T-cell (primary cell): ENCODE results near the gene POLE. TPM values are rescaled to one million over a fixed set of nuclear protein-coding genes. Genes with fewer than 3 reads are reported as not detected.

Experiments used
- ATAC-seq, 4 experiments: fragments of 200-7000 bp in 3 of 4; fragments of 150-1000 bp in 1 of 4; cut with Tn5 transposase; replicated peaks in 1 of 4; 1 replicate in 3 of 4; 2 replicates in 1 of 4; pipeline ENCODE4 v1.10.0; 2021; ENCODE audit warnings: moderate library complexity in 3 of 4, mild to moderate bottlenecking in 2 of 4, moderate number of reproducible peaks in 1 of 4
- CTCF ChIA-PET, 2 donors: fragments of 300-600 bp; sonication (Branson Sonifier 250); formaldehyde crosslinking; loops; one replicate each; lab custom pipeline; 2022; ENCODE audit warnings: antibody characterized with exemption in 2 of 2; lab: Charles Lee
- POLR2A ChIA-PET, 2 donors: fragments of 300-600 bp; sonication (Branson Sonifier 250); formaldehyde crosslinking; loops; one replicate each; lab custom pipeline; 2022; ENCODE audit warnings: antibody characterized with exemption in 2 of 2; lab: Charles Lee
- DNase-seq, 35 experiments: peaks; one replicate each; pipeline versions ENCODE4 v3.0.0 to v3.0.0-alpha.2; 2013 to 2023
- H3K27ac ChIP-seq: one replicate; pipeline ENCODE4 v1.5.1; 2013; ENCODE audit warnings: low read length
- H3K27me3 ChIP-seq, 2 experiments: replicated peaks in 1 of 2; 1 replicate in 1 of 2; 2 replicates in 1 of 2; pipeline versions ENCODE4 v1.6.1 to v1.7.0; 2013; ENCODE audit warnings: low read length in 1 of 2, mixed read lengths in 1 of 2; ENCODE audit not compliant: control insufficient read depth in 2 of 2, insufficient read depth in 2 of 2; ENCODE audit errors: extremely low read depth in 1 of 2
- H3K36me3 ChIP-seq, 2 donors: 1 replicate in 1 of 2; 2 replicates in 1 of 2; pipeline versions ENCODE4 v1.6.1 to v1.7.0; 2013; ENCODE audit warnings: low read length in 1 of 2; ENCODE audit not compliant: control insufficient read depth in 2 of 2, insufficient read depth in 1 of 2; ENCODE audit errors: extremely low read depth in 1 of 2
- H3K4me1 ChIP-seq, 2 experiments: 1 replicate in 1 of 2; 2 replicates in 1 of 2; pipeline versions ENCODE4 v1.6.1 to v1.7.0; 2013; ENCODE audit warnings: low read length in 2 of 2, mixed read lengths in 1 of 2; ENCODE audit not compliant: insufficient read depth in 2 of 2, control insufficient read depth in 1 of 2; ENCODE audit errors: extremely low read depth in 1 of 2
- H3K4me3 ChIP-seq, 2 donors: 1 replicate in 1 of 2; 2 replicates in 1 of 2; pipeline versions ENCODE4 v1.5.1 to v1.7.0; 2013; ENCODE audit warnings: mild to moderate bottlenecking in 2 of 2, low read length in 1 of 2, moderate library complexity in 1 of 2; ENCODE audit not compliant: control insufficient read depth in 1 of 2; ENCODE audit errors: extremely low read depth in 1 of 2
- H3K9me3 ChIP-seq: 2 replicates; pipeline ENCODE4 v1.7.0; 2013
- H3K27ac Mint-ChIP-seq, 2 donors: one replicate each; pipeline ENCODE4 v1.8.0; 2020 to 2021; ENCODE audit warnings: mild to moderate bottlenecking in 2 of 2, mixed read lengths in 2 of 2
- H3K27me3 Mint-ChIP-seq, 2 donors: one replicate each; pipeline ENCODE4 v1.8.0; 2021 to 2022; ENCODE audit warnings: mixed read lengths in 2 of 2
- H3K36me3 Mint-ChIP-seq: one replicate; pipeline ENCODE4 v1.8.0; 2021; ENCODE audit warnings: mixed read lengths
- H3K4me1 Mint-ChIP-seq, 3 donors: one replicate each; pipeline ENCODE4 v1.8.0; 2020 to 2022; ENCODE audit warnings: mixed read lengths in 3 of 3, mild to moderate bottlenecking in 1 of 3
- H3K4me3 Mint-ChIP-seq, 3 donors: one replicate each; pipeline ENCODE4 v1.8.0; 2020 to 2022; ENCODE audit warnings: mild to moderate bottlenecking in 3 of 3, mixed read lengths in 3 of 3, moderate library complexity in 3 of 3
- H3K9me3 Mint-ChIP-seq, 3 donors: one replicate each; pipeline ENCODE4 v1.8.0; 2020 to 2022; ENCODE audit warnings: mixed read lengths in 3 of 3
- WGBS: methylation state at CpG from one replicate; pipeline ENCODE4 v1.1.5; 2013; ENCODE audit warnings: missing lambda C conversion rate; ENCODE audit not compliant: insufficient coverage; 5-methylcytosine and 5-hydroxymethylcytosine counted together
- total RNA-seq, 35 experiments: library from RNA in 6 of 35; stranded (reverse) in 6 of 35; fragments of 120-200 nt in 1 of 35; gene quantifications; one replicate each; pipeline versions ENCODE4 v1.2.1 to v1.2.4 and lab custom pipeline; 2013 to 2026

The POLE gene
- total RNA-seq = 10 to 100 TPM; 43.6 to 70.4 (median 66.1) TPM
- total RNA-seq (2013) = 30.3 TPM
- 51.1 to 168 (median 80.1) reads per million in 29 experiments for total RNA-seq (lab: John Stamatoyannopoulos, UW)

GRCh38 chr12:132687211-132688164, at the start of gene POLE, which contains the start of gene PXMP2:
Gene POLE, minus strand, starts transcription at chr12:132687342. Its CDS starts 27 bp downstream, at chr12:132687315.
Gene PXMP2, plus strand, starts transcription at chr12:132687587. Its CDS starts 84 bp downstream, at chr12:132687671.
- peak; percentile 94 to 97 (median 95) for ATAC-seq

GRCh38 chr12:132736913-132737312, 49.8 kb upstream of the POLE start:
- ATAC-seq (no peak), DNase-seq (no peak)
- CTCF ChIA-PET = interaction anchor here in 1 of 2 donors (0.6 kb wide), 1 partner anchor 15 kb away, joined by 3 read pairs; no protein-coding TSS in a partner anchor
- Histone ChIP-seq H3K27me3 (no peaks in the 10 kb centered on the region), H3K4me1 (no peaks in the 10 kb centered on the region), H3K4me3 (no peak overlapping the region), H3K9me3 (no peaks in the 10 kb centered on the region), H3K27ac (no peak overlapping the region), H3K36me3 (peaks cover 17 to 89% of the 10 kb centered on the region in 2 donors)
- H3K4me3 Mint-ChIP-seq = no peak overlapping the region
- peaks cover 59% of the 10 kb centered on the region for H3K36me3 Mint-ChIP-seq
- POLR2A ChIA-PET = no interaction called here
- H3K9me3 Mint-ChIP-seq = no peaks in the 10 kb centered on the region
- H3K4me1 Mint-ChIP-seq = peaks cover 2 to 5% (median 2%) of the 10 kb centered on the region in 3 donors
- H3K27ac Mint-ChIP-seq = no peak overlapping the region
- no peaks in the 10 kb centered on the region for H3K27me3 Mint-ChIP-seq
- 98% methylated on average over 14 of the region's 15 CpGs for WGBS

More at GRCh38 chr12:132687211-132688164, at the start of gene POLE, which contains the start of gene PXMP2:
- no peaks in the 10 kb centered on the region for H3K27me3 Mint-ChIP-seq
- H3K9me3 Mint-ChIP-seq = no peaks in the 10 kb centered on the region
- peak; percentile 86 to 96 (median 92) for DNase-seq
- H3K4me1 Mint-ChIP-seq = peaks cover 0 to 32% (median 22%) of the 10 kb centered on the region in 3 donors
- H3K9me3 ChIP-seq = no peaks in the 10 kb centered on the region
- H3K27ac Mint-ChIP-seq = no peak within 1 kb of the TSS
- peaks cover 0 to 2% of the 10 kb centered on the region in 2 experiments for H3K27me3 ChIP-seq
- peak within 1 kb of the TSS; percentile 39 to 51 for H3K4me3 ChIP-seq
- no peak within 1 kb of the TSS for H3K27ac ChIP-seq
- under 1% methylated on average over 124 of the region's 134 CpGs for WGBS
- no peaks in the 10 kb centered on the region for H3K36me3 ChIP-seq
- POLR2A ChIA-PET = no interaction called here
- peaks cover 0 to 20% of the 10 kb centered on the region in 2 experiments for H3K4me1 ChIP-seq
- CTCF ChIA-PET = interaction anchor here in 1 of 2 donors (0.6 kb wide), 1 partner anchor 501 kb away, joined by 4 read pairs; no protein-coding TSS in a partner anchor
- H3K36me3 Mint-ChIP-seq = no peaks in the 10 kb centered on the region
- peak within 1 kb of the TSS; percentile 73 to 83 (median 78) for H3K4me3 Mint-ChIP-seq

- H3K27ac ChIP-seq = no peak overlapping the region
- Mint-ChIP-seq H3K36me3 (peaks cover 61% of the 10 kb centered on the region), H3K9me3 (no peaks in the 10 kb centered on the region), H3K4me3 (no peak overlapping the region), H3K27ac (no peak overlapping the region), H3K4me1 (peaks cover 0 to 8% (median 3%) of the 10 kb centered on the region in 3 donors), H3K27me3 (no peaks in the 10 kb centered on the region)
- no peaks in the 10 kb centered on the region for H3K9me3 ChIP-seq
- H3K27me3 ChIP-seq = no peaks in the 10 kb centered on the region
- no peak overlapping the region for H3K4me3 ChIP-seq
- ATAC-seq = no peak
- ChIA-PET POLR2A (interaction anchor here in 1 of 2 donors (0.6 kb wide), 1 partner anchor 11 kb away, joined by 3 read pairs; no protein-coding TSS in a partner anchor), CTCF (no interaction called here)
- H3K36me3 ChIP-seq = peaks cover 21 to 89% of the 10 kb centered on the region in 2 donors
- WGBS = 96% methylated on average over 7 of the region's 12 CpGs
- DNase-seq = no peak
- no peaks in the 10 kb centered on the region for H3K4me1 ChIP-seq
Measured at GRCh38 chr12:132736378-132736777, 49.2 kb upstream of the POLE start.

- Mint-ChIP-seq H3K36me3 (peaks cover 64% of the 10 kb centered on the region), H3K4me1 (peaks cover 0 to 8% (median 3%) of the 10 kb centered on the region in 3 donors), H3K27ac (no peak overlapping the region), H3K27me3 (no peaks in the 10 kb centered on the region), H3K9me3 (no peaks in the 10 kb centered on the region), H3K4me3 (no peak overlapping the region)
- ChIA-PET CTCF (no interaction called here), POLR2A (interaction anchor here in 1 of 2 donors (0.6 kb wide), 1 partner anchor 12 kb away, joined by 3 read pairs; no protein-coding TSS in a partner anchor)
- ATAC-seq (no peak), DNase-seq (no peak)
- 97% methylated on average over 19 of the region's 20 CpGs for WGBS
- Histone ChIP-seq H3K9me3 (no peaks in the 10 kb centered on the region), H3K27ac (no peak overlapping the region), H3K4me3 (no peak overlapping the region), H3K27me3 (no peaks in the 10 kb centered on the region), H3K36me3 (peaks cover 24 to 88% of the 10 kb centered on the region in 2 donors), H3K4me1 (no peaks in the 10 kb centered on the region)
Measured at GRCh38 chr12:132735496-132735895, 48.4 kb upstream of the POLE start.

- WGBS = 90% methylated on average over 7 of the region's 10 CpGs
- ATAC-seq = no peak
Measured at GRCh38 chr12:132734206-132734605, 47.1 kb upstream of the POLE start.

GRCh38 chr12:132731574-132731973, 44.4 kb upstream of the POLE start:
- no peaks in the 10 kb centered on the region for H3K27me3 Mint-ChIP-seq
- Histone ChIP-seq H3K36me3 (peaks cover 34 to 80% of the 10 kb centered on the region in 2 donors), H3K27me3 (no peaks in the 10 kb centered on the region), H3K27ac (no peak overlapping the region), H3K9me3 (no peaks in the 10 kb centered on the region), H3K4me3 (no peak overlapping the region), H3K4me1 (no peaks in the 10 kb centered on the region)
- no peaks in the 10 kb centered on the region for H3K9me3 Mint-ChIP-seq
- DNase-seq = no peak
- CTCF ChIA-PET = no interaction called here
- WGBS = over 99% methylated on average over 8 of the region's 17 CpGs
- peaks cover 69% of the 10 kb centered on the region for H3K36me3 Mint-ChIP-seq
- ATAC-seq = no peak
- H3K4me1 Mint-ChIP-seq = peaks cover 2 to 9% (median 4%) of the 10 kb centered on the region in 3 donors
- POLR2A ChIA-PET = no interaction called here
- H3K4me3 Mint-ChIP-seq = no peak overlapping the region
- H3K27ac Mint-ChIP-seq = no peak overlapping the region

More at GRCh38 chr12:132734206-132734605, 47.1 kb upstream of the POLE start:
- H3K4me3 ChIP-seq = no peak overlapping the region
- H3K9me3 ChIP-seq = no peaks in the 10 kb centered on the region
- Mint-ChIP-seq H3K4me3 (no peak overlapping the region), H3K36me3 (peaks cover 64% of the 10 kb centered on the region), H3K27ac (no peak overlapping the region), H3K27me3 (no peaks in the 10 kb centered on the region), H3K9me3 (no peaks in the 10 kb centered on the region), H3K4me1 (peaks cover 2 to 8% (median 3%) of the 10 kb centered on the region in 3 donors)
- POLR2A ChIA-PET = no interaction called here
- DNase-seq = no peak
- no peaks in the 10 kb centered on the region for H3K27me3 ChIP-seq
- H3K36me3 ChIP-seq = peaks cover 27 to 81% of the 10 kb centered on the region in 2 donors
- no peak overlapping the region for H3K27ac ChIP-seq
- CTCF ChIA-PET = no interaction called here
- H3K4me1 ChIP-seq = no peaks in the 10 kb centered on the region
